Kasumi-1 (cell line): ENCODE results near the gene SPINK6.

Experiments used
- DNase-seq, 2 experiments: peaks; one replicate each; lab custom pipeline; 2025; lab: John Stamatoyannopoulos, UW

The SPINK6 gene

DNA sequence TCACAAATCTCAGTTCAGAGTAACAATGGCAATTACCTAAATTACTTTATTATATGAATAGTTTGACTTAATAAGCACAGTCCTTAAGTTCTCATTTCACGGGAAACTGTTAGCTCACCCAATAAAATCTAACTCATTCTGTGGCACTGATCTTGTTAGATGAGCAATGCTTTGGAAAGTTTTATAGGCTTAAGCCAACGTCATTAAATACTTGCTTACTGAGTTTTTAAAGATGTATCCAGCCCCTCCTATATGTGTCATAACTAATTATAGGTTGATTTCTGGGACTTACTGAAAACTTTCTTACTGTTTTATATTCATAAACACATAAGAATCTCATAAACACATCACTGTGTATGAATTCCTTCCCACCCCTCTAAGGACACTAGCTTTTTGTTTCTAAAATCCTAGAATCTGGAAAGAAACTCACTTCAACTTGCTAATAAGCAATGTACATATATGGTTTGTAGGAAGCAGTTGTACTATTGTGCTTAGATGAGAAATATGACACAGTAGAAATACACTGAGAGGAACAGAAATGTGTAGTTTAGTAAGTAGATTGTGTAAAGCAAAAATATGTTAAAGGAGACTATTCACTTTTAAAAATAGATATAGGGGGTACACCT, 21.4 kb downstream of the SPINK6 start:
- DNase-seq: no peak

DNA sequence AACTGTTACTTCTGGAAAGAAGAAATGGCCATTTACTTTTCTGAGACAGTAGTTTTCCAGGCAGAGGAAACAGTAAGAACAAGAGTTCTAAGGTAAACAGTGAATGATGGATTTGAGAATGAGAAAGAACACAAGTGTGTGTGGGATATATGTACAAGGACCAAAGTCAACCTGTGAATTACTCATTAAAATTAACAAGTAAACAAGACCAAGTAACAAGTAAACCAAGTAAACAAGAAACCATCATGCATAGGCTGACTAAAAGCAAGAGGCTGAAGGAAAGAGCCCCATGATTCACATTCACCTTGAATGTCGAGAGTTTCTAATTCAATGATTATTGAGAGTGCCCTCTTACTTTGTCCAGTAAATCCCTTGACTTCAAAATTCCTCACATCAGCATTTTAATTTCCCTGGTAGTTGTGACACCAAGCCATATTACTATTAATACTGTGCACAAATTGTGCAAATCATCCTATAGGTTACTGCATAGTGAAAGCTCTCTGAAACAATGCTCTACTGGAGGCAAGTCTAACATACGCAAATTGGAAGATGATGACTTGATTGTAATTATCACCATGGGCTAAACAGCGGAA, 25.6 kb downstream of the SPINK6 start:
- no peak for DNase-seq

DNA sequence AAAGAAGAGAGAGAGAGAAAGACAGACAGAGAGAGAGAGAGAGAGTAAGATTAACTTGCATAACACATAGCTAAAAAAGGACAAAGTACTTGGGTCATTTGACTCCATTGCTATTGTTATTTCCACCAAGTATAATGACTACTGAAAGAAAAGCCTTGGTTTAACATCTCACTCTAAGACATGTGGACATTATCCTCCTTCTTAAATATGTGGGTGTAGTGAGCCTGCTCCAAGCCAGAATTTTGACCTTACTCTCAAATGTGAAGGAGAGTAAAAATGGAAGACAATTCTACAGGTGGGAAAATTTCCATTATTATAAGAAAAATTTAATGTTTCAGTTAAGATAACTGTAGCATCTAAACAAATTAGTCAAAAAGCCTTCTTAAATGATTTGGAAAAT, 27.0 kb downstream of the SPINK6 start:
- DNase-seq: no peak

DNA sequence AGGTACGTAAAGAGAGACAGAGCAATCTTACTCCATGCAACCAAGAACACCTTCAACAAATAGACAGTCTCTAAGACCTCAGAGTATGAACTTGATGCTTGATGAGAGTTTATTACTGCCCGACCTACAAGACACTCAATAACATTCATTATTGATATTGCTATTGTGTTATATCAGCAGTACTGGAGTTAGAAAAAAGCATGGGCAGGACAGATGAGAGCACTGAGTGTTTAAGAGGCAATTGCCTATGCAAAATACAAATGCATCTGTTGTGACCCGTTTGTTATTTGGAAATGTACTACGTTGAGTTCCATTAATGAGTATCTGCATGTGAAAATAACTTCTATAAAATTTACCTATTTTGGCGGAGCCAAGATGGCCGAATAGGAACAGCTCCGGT, 27.4 kb downstream of the SPINK6 start:
- no peak for DNase-seq

DNA sequence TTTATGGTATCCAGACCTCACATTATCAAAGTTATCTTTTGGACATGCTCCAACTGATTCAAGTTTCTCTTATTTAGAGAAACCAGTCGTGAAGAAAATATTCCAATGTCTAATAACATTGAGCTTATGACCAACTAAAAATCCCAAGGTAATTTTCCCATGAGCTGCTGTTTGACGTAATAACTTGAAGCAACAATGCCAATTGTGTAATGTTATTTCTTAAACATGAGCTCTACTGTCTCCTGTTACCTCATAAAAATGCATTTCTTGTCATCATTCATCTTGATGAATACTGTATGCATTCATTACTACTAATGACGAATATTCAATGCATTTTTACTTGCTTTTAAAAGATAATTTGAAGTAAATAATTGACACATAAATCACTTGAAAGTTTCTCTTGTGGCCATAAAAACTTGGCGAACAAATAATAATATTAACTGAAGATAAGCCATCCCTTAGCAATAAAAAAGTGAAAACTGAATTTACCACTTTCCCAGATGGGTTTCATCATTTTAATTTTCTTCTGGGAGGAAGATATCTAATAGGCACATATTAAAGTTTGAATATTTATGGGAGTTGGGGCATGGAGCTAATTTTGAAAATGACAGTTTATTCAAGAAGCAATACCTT, 35.1 kb downstream of the SPINK6 start:
- no peak for DNase-seq

DNA sequence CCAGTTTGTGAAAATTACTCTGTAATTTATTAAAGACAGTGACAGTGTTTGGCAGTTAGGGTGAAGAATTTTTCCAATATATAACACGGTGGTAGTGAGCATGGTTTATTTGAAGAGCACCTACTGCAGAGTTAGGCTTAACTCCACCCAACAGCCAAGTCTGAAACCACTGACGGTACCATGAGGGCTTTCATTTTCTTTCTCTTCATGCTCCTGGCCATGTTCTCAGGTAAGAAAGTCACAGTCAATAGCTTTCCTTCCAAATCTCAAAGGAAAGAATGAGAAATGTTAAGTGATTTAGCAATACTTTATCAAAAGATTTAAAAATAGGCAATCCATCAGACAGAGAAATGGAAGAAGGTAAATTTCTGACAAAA, 35.6 kb downstream of the SPINK6 start, which contains the start of gene MARCOL:
TSS of gene MARCOL (plus strand) at position 108 of the 377 bp plus-strand sequence. CDS start at position 181, 73 bp downstream.
- no peak for DNase-seq

DNA sequence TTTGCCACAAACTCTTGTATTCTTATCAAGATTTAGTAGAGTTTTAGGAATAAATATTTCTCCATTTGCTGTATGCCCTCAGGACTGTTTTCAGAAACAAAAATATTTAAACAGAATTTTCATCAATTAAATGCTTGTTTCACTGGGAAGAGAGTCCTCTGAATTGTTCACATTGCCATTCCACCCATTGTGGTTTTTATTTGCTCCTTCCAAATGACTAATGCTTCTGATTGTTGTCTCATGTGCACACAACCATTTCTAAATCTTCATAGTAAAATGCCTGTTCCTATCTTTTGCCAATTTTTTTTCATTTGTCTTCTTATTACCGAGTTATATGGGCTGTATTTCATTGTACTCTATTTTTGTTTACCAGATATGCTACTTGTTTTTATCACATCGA, 46.1 kb downstream of the SPINK6 start:
- no peak for DNase-seq

DNA sequence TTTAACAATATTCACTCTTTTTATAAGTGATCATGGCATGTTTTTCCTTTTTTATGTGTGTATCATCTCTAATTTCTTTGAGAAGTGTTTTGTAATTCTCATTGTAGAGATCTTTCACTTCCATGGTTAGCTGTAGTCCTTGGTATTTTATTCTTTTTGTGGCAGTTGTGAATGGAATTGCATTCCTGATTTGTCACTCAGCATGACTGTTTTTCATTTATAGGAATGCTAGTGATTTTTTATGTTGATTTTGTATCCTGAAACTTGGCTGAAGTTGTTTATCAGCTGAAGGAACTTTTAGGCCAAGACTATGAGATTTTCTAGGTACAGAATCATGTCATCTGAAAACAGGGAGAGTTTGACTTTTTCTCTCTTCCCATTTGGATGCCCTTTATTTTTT, 52.6 kb downstream of the SPINK6 start:
- no peak for DNase-seq

DNA sequence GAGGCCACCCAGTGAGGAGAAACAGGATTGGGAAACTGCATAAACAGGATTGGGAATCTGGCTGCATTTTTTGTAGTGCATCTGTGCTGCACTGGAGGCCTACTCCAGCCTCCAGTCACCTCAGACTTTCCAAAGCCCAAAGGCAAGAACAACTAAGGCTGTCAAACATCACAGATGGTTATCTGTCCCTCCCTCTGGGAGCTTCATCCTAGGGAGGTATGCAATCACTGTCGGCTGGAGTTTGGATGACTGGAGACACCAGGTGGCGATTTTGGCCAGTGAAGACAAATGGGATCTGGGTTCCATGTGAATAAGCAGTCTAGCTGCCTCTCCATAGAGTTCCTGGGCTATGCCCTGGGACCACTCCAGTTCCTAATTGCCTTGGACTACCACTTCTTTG, 56.4 kb downstream of the SPINK6 start:
- DNase-seq: no peak

DNA sequence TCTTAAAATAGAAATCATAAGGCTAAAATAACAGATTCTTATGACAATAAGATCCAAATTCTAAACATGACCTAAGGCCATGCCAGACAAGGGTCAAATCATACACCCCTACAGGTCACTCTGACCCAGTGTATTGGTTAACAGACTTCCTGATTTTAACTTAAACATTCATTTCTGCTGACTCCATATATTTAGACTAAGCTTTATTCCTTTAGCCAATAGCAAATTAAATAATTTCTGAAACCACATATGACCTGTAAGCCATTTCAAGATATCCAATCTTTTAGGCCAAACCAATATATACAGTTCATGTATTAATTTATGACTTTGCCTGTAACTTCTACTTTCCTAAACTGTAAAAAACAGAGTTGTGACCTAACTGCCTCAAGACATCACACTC, 58.4 kb downstream of the SPINK6 start:
- DNase-seq: no peak
